ENCODE data around the gene ANKRD2.
"Not testable (repeated sequence)": the region's sequence is repeated elsewhere in the genome, so short reads cannot be mapped to it uniquely, and the experiment has no call there.

The ANKRD2 gene

DNA sequence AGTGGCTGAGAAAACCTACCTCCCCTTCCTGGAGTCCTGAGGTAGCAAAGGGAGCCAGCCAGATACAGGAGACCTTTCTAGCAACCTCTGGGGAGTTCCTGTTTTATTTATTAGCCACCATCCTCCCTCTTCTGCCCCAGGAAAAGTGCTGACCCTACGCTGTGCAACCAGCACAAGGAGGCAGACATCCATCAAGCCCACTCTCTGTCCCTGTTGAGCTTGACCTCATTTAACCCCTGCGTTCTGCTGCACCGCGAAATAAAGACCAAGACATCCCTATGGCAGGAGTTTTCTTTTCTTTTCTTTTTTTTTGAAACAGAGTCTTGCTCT lies 25.3 kb upstream of the ANKRD2 start:
- DNase-seq, result no peak

DNA sequence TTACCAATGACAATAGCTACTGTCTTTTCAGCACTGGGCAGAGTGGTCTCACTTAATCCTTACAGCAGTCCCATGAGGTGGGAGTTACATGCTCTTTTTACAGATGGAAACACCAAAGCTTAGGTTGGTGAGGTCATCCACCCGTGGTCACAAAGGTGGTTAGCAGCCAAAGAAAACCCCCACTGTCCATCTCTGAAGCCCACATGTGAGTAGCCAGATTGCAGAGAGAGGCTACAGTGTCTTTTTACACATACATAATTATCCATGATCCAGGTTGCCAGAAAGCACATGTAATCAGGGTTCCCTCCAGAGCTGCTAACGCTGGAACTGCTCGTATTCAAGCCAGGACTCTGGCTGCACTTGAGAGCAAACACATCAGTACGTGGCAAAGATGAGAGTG lies 24.6 kb upstream of the ANKRD2 start:
- DNase-seq, result peak; percentile 64

DNA sequence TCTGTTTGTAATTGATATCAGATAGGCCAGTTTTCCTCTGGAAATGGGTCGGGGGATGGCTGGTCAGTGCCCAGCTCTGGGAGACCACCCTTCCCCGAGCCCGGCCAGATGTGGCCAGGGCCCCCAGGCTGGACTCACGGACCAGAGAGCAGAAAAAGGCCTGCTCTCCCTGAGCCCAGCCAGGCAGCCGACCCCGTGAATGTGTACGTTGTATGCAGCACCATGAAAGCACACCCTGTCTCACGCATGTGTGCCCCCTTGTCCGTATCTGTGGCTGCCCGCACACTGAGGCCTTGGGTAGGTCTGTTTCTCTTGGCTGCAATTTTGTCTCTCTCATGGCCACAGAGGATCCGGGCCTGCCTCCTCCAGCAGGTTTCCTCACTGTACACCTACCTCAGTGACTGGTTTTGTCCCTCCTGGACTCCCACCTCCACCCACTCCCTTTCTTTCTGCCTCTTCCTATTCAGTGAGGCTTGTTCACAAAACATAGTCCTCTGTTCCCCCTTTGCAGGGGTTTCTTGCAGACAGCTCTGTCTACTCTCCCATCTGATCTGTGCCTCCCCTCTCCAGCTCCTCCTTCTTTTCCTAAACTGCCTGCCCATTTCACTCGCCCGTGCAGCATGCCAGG lies 23.6 kb upstream of the ANKRD2 start:
- DNase-seq, result peak; percentile 57

DNA sequence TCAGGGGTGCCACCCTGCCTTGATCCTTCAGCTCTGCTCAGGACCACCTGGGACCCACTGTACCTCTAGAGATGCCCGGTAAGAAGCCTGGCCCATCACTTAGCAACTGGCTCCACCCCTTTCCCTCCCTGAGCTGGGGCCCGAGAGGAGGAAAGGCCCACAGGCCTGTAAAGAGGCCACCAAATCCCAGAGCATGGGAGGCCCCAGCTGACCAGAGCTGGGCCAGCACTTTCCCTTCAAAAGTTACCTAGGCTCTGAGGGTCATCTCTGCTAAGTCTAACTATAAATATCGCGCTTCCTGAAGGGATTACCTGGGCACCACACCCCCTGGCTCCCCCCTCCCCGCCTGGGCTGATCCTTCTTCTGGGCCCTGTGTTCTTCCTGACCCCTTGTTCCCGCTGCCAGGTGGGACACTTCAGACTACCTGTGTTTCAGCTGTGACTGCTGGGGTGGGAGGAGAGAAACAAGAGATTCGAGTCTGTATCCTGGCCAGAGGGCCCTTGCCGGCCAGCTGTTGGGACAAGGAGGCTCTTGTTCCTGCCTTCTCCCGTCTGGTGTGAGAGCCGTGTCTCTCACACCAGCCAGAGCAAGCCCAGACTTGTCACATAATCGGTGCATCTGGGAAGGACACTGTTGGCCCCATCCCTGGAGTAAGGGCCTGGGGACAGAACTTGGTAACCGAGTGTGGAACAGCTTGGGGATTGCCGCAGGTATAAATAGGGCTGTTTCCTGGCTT lies 22.8 kb upstream of the ANKRD2 start:
- DNase-seq, result peak; percentile 71

DNA sequence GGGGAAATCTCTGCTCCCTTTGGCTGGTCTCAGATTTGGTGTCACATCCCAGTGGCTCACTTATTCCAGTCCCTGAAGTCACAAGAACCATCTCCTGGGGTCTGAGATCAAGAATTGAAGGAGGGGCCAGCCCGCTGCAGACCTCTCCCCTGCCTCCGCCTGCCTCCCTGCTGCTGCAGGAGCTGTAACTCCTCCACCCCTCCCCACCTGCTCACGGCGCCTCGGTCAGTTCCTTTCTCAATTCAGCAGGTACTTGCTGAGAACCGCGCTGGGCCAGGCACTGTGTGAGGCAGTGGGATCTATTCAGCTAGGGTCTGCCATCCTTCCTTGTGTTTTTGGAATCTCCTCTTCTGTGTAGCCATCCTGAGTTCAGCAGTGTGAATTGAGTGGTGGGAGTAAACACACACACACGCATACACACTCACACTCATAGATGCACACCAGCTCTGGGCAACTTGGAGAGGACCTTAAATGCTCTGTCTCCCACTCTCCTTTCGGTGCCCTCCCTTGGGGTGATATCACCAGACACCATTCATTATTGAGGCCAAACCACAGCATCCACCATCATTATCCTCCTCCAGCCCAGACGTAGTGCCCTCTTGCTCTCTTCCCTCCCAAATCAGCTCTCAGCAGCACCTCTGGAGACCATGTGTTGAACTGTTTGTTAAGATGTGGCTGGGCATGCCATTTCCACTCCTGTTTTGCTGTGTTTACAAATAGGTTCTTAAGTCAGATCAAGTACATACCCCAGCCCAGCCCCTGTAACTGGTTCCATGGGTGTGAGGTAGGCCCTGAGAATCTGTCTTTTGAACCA lies 22.0 kb upstream of the ANKRD2 start:
- DNase-seq, result no peak

DNA sequence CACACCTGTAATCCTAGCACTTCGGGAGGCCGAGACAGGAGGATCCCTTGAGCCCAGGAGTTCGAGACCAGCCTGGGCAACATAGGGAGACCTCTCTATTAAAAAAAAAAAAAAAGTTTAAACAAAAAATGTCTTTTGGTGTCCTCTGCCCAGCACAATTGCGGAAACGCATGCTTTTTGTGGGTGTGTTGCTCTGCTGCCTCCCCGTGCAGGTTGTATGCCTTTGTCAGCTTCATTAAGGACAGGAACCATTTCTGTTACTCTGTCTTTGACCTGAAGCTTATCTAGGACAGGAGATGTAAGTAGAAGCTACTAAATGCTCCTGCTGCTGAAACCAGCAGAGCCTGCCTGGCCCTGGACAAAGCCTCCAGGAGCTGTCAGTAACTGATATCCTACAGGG lies 21.3 kb upstream of the ANKRD2 start:
- no peak for DNase-seq

DNA sequence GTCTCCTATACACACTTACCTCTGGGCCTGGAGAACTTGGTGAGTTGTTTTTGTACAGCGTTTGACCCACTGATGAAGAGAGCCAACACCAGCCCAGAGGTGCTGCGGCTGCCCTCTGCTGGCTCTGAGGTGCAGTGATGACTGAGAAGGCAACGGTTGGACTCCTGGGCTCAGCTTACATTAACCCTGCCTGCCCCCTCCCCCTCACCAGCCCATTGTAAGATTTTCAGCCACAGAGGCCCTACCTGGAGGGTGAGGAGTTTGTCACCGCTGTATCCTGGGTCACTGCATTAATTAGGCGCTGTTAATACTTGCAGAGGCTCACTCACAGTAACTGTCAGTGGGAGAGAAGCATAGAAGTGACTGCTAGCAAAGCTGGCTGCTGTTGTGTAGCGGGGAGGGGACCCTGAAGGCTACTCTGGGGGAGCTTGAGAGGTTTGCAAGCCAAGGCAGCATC lies 19.0 kb upstream of the ANKRD2 start:
- peak; percentile 77 for DNase-seq

DNA sequence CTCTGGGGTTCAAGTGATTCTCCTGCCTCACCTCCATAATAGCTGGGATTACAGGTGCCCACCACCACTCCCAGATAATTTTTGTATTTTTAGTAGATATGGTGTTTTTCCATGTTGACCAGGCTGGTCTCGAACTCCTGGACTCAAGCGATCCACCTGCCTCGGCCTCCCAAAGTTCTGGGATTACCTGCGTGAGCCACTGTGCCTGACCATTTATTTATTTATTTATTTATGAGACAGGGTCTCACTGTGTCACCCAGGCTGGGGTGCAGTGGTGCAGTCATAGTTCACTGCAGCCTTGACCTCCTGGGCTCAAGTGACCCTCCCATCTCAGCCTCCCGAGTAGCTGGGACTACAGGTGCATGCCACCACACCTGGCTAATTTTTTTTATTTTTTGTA lies 18.2 kb upstream of the ANKRD2 start:
- DNase-seq, result not testable (repeated sequence)

DNA sequence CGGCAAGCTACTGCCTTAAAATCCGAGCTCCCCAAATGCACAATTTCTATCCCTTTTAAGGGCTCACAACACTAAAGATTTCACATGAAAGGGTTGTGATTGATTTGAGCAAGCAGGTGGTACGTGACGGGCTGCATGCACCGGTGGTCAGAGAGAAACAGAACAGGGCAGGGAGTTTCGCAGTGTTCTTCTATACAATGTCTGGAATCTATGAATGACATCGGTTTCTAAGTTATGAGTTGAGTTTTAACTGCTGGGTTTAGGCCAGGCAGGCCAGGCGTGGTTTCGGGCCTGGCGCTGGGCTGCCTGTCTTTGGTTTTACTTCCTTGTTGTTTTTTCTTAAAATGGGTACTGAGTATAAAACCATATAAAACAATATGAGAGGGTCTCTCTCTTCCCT lies 17.0 kb upstream of the ANKRD2 start:
- not testable (repeated sequence) for DNase-seq

DNA sequence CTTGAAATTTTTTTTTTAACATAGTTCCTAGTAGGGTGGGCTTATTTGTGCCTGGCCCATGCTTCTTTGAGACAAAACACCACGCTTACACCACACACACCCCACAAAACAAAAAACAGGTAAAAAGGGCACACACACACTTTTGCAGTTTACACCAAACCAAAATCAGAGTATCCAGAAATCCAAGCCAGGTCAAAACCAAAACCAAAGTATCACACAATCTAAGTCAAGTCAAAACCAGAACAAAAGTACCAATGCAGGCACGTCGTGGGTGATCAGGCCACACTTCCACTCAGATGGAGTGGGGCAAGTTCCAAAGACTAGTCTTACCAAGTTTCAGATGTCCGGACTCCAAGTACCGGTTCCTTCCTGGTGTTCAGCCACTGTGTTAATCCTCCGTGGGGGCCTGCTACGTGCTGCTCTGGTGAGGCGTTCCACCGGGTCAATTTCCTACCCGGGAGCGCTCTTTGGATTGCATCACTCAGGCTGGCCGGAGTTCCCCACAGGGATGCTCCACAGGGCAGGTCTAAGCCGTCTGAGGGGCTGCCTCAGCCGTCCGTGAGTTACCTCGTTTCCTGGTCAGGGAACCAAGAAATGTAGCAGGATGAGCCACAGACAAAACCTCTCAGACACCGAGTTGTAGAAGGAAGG lies 11.7 kb upstream of the ANKRD2 start:
- DNase-seq, result not testable (repeated sequence)

DNA sequence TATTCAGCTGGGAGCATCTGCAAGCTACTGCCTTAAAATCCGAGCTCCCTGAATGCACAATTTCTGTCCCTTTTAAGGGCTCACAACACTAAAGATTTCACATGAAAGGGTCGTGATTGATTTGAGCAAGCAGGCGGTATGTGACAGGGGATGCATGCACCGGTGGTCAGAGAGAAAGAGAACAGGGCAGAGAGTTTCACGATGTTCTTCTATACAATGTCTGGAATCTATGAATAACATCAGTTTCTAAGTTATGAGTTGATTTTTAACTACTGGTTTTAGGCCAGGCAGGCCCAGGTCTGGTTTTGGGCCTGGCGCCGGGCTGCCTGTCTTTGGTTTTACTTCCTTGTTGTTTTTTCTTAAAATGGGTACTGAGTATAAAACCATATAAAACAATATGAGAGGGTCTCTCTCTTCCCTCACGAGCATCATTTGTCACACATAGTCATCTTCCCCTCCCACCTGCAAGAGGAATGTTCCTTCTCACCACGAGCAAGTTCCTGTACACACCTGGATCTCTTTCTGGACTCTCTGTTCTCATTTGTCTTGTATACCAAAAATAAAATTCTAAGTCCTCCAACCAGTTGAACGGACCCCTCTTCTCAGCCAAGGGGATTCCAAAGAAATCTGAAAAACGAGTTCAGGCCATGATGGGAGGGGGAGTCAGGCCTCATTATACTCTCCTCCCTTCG lies 11.0 kb upstream of the ANKRD2 start:
- DNase-seq, result not testable (repeated sequence)

DNA sequence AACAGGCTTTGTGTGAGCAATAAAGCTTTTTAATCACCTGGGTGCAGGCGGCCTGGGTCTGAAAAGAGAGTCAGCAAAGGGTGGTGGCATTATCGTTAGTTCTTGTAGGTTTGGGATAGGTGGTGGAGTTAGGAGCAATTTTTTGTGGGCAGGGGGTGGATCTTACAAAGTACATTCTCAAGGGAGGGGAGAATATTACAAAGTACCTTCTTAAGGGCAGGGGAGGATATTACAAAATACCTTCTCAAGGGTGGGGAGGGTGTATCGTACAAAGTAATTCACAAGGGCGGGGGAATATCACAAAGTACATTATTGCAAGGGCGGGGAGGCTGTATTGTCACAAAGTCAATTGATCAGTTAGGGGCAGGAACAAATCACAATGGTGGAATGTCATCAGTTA lies 10.2 kb upstream of the ANKRD2 start:
- not testable (repeated sequence) for DNase-seq

DNA sequence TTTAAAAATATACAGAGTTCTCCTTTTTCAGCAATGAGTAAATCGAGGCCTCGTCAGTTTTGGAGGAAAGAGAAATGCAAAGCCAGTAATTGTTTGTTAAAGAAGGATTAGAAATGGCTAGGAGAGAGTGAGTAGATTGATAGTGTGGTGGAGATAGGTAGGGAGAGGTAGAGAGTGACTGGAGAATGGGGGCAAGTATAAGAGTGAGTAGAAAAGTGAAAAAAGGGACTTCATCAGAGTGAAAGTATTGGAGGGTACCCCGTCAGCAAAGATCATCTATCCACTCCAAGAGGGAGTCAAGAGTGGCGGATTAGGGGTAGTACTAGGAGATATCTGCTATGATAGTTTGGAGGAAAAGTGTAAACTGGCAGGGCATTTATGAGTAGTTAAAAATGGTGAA lies 9.2 kb upstream of the ANKRD2 start:
- DNase-seq, result no peak

DNA sequence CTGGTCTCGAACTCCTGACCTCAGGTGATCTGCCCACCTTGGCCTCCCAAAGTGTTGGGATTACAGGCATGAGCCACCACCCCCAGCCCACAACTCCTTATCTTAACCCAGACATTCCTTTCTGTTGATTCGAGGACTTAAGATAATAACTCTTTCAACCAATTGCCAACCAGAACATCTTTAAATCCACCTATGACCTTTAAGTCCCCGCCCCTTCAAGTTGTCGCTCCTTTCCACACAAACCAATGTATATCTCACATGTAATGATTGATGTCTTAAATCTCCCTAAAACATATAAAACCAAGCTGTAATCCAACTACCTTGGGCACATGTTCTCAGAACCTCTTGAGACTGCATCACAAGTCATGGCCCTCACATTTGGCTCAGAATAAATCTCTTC lies 7.8 kb upstream of the ANKRD2 start:
- no peak for DNase-seq

DNA sequence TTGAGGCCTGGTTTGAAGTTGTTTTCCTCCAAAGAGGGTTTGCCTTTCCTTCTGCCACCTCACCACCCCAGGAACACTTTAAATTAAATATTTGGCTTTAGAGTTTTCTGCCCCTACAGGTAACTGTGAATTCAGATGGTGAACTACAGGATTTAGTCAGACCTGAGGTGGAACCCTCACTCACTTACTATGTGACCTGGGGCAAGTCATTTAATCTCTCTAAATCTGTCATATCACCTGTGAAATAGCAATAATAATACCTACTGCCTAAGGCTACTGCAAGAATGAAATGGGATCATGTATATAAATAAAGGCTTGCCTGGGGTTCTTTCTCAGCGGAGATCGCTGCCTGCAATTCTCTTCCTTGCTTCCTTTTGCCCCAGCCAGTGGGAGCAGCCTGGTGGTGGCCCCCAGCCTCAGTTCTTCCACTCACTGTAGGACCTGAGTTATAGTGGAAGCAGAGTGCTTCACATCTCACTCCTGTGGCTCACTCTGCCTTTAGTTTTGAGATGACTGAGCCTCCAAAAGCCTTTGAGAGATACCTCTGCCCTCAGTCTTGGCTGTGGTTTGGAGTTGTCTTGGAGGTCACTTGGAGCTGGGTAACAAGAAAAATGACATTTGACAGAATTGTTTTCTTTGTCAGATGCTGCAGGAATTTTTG lies 6.1 kb upstream of the ANKRD2 start:
- DNase-seq, result no peak

DNA sequence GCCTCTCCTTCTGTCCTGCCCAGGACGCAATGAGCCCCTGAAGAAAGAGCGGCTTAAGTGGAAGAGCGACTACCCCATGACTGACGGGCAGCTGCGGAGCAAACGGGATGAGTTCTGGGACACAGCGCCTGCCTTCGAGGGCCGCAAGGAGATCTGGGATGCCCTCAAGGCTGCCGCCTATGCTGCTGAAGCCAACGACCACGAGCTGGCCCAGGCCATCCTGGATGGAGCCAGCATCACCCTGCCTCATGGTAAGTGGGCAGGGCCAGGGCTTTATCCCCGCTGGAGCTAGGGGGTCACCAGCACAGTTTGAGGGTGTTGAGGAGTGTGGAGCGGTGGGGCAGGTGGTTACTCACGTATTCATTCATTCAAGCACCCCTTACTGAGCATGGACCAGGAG lies 4.7 kb upstream of the ANKRD2 start:
- DNase-seq, result no peak

DNA sequence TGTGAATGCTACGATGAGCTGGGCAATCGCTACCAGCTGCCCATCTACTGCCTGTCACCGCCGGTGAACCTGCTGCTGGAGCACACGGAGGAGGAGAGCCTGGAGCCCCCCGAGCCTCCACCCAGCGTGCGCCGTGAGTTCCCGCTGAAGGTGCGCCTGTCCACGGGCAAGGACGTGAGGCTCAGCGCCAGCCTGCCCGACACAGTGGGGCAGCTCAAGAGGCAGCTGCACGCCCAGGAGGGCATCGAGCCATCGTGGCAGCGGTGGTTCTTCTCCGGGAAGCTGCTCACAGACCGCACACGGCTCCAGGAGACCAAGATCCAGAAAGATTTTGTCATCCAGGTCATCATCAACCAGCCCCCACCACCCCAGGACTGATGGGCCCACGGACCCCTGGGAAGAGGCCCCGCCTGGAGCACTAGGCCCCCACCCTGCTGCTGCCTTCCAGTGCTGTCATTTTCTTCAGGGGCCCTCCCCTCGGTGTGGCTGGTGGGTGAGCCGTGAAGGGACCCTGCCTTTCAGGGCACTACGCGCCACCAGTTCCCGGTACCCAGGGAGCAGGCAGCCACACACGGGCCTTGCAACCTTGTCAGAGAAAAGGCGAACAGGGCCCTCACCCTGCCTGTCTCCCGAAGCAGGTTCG lies 2.3 kb upstream of the ANKRD2 start:
- no peak for DNase-seq

DNA sequence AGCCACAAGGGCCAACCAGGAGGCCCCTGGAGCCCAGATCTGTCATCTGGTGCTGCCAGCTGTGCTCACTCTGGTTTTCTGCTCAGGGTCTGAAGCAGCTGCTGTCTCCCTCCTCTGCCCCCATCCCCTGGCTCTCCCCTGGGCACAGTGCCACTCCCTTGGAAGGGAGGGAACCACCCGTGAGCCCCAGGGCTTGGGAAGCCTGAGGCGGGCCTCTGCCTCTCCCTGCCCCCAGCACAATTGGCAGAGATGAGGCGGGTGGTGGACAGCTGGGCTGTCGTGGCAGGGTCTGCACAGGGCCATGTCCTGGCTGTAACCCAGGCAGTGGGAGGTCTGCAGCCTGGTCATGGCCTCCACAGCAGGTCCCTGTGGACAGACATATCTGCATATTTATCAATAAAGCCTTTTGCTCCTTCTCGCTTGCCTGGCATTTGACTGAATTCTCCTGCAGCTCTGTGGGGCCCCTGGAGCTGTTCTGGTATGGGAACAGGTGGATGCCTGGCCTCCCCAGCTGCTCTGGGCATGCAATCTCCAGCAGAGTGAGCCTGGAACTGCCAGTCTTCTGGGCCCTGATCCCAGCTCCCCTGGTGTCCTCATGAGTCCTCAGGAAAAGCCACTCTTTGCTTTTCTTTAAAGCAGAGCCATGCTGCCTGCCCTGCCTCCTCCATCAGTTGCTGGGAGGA lies 1.6 kb upstream of the ANKRD2 start:
- peak; percentile 69 for DNase-seq

DNA sequence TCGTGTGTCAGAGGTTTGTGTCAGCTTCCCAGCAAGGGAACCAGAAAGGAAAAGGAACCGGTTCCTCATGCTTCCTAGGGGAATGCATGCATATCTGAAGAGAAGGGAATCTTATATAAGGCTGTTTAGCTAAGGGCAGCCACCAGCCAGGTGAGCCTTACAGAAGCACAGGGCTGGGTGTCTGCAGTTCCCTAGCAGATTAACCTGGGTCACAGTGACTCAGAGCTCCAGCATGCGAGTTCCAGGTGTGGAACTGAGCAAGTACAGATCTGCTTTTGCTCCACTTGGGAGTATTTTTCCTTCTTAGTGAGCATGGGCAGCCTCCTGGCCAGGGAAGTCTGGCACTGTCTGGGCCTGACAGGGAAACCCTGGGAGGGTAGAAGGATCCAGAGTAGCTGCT lies 957 bp upstream of the ANKRD2 start:
- DNase-seq, result no peak

DNA sequence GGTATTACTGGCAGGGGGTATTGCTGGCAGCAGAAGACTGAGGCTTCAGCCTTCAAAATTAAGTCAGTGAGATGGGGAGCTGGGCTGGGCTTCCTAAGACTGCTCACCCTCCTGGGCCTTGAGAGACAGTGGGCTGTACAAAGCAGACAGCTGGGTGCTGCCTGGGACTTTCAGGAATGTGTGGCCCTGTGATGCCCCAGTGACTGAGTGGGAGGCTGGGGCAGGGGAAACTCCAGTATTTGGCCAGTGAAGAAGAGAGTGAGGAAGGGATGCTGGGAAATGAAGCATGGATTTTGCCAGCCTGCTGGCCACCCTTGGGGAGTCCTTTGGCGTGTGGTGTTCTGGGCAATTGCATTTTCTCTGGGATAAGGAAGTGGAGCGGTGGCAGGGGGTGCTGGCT lies 442 bp downstream of the ANKRD2 start:
- DNase-seq, result no peak

DNA sequence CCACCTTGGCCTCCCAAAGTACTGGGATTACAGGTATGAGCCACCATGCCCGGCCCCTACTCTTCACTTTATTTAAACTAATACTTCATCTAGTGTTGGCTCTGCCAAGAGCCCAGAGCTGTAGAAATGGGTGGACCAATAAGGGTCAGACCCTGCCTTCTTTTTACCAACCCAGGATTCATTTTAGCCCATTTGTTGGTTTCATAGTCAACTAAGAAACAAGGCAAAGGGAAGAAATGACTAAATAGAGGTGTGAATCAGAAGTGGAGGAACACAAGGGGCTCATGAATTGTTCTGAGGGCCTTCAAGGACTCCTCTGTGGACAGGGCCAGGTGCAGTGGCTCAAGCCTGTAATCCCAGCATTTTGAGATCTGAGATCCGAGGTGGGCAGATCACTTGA lies 1.1 kb downstream of the ANKRD2 start:
- DNase-seq, result no peak
